GM18951 (cell line): ENCODE data around the gene RRAGD.

Experiments
- POLR2A ChIP-seq: IDR thresholded peaks from 4 replicates; pipeline ENCODE4 v1.6.1; 2011; ENCODE audit warnings: mild to moderate bottlenecking; ENCODE audit not compliant: insufficient read length, insufficient read depth; ENCODE audit errors: extremely low read depth
- in situ Hi-C: fragments of 300-500 bp; cut with MboI; formaldehyde crosslinking; loops from one replicate; pipeline ENCODE4 v1.12.0; 2022; ENCODE audit warnings: low sequenced_read_pairs, mixed read lengths, inconsistent platforms; ENCODE audit not compliant: unreplicated experiment

The RRAGD gene

DNA sequence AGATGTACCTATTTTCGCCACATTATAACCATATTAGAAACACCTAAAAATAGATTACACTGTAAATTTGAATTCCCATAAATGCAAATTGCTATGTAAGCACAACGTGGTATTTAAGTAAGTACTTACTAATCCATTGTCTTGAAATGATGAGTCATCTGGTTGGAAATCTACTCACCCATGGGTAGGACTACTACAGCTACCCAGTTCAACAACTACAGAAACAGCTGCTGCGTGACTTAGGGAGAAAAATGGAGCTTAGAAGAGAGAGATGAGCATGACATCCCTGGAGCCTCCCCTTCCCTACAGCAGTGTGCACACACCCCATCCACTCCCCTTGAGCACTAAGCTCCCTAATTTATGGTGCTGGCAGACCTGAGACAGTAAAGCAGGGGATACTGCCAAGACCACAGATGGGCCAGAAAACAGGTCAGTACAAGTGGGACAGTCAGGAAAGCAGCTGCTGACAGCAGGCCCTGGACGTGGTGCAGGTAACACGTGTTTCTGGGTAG, 26.9 kb downstream of the RRAGD start:
- in situ Hi-C loops = loop anchor here (25.0 kb wide), 1 partner anchor 398 kb away; no protein-coding TSS in a partner anchor
- no peak for TF ChIP-seq POLR2A

- in situ Hi-C loops = loop anchor here (25.0 kb wide), 1 partner anchor 394 kb away; no protein-coding TSS in a partner anchor
- TF ChIP-seq POLR2A = no peak
Measured at GRCh38 chr6:89381031-89381430, 31.0 kb downstream of the RRAGD start.

GRCh38 chr6:89379281-89379680, 32.8 kb downstream of the RRAGD start:
- no peak for TF ChIP-seq POLR2A
- in situ Hi-C loops = loop anchor here (25.0 kb wide), 1 partner anchor 392 kb away; no protein-coding TSS in a partner anchor

- in situ Hi-C loops = loop anchor here (25.0 kb wide), 1 partner anchor 391 kb away; no protein-coding TSS in a partner anchor
- no peak for TF ChIP-seq POLR2A
Measured at GRCh38 chr6:89378628-89379027, 33.4 kb downstream of the RRAGD start.

- no peak for TF ChIP-seq POLR2A
- in situ Hi-C loops = loop anchor here (25.0 kb wide), 1 partner anchor 388 kb away; no protein-coding TSS in a partner anchor
Measured at GRCh38 chr6:89375427-89376267, 36.4 kb downstream of the RRAGD start.

- no peak for TF ChIP-seq POLR2A
- in situ Hi-C loops = no loop called here
Measured at GRCh38 chr6:89372506-89372901, 39.6 kb downstream of the RRAGD start.

- in situ Hi-C loops = no loop called here
- TF ChIP-seq POLR2A = no peak
Measured at GRCh38 chr6:89371849-89372505, 40.1 kb downstream of the RRAGD start.

DNA sequence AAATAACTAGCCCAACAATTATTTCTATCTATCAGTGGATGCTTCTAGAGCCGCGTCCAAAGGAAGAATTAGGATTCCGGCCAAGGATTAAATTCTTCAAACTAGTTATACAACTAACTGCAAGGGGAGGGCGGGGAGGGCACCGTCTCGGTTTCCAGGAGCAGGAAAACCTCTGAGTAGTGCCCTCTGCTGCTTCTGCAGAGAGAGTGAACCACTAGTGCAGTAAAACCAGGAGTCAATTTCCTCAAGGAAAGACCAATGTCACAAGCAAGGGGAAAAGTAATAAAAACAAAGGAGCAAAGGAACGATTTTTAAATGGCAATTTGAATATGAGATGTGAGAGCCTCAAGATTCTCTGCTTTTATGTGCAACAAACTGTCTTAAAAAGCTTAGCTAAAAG, 43.1 kb downstream of the RRAGD start:
- no peak for TF ChIP-seq POLR2A
- in situ Hi-C loops = no loop called here

DNA sequence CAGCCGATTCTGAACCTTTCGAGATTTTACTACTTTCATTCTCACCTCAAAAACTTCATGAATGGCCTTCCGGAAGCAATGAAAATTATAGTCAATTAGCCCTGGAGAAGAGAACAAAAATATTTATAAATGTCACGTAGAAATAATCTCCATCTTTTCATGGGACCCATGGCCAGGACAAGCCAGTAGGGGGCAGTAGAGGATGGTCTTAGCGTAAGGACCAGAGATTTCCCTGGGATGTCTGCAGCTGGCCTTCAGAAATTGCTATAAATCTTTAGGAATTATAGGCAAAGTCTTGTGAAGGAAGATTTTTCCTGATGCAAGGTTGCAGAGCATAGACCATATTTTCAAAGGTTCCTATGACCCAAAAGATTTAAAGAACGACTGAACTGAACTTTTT, 44.0 kb downstream of the RRAGD start:
- in situ Hi-C loops = no loop called here
- TF ChIP-seq POLR2A = no peak

GRCh38 chr6:89364586-89364985, 47.5 kb downstream of the RRAGD start:
- no peak for TF ChIP-seq POLR2A
- in situ Hi-C loops = no loop called here

DNA sequence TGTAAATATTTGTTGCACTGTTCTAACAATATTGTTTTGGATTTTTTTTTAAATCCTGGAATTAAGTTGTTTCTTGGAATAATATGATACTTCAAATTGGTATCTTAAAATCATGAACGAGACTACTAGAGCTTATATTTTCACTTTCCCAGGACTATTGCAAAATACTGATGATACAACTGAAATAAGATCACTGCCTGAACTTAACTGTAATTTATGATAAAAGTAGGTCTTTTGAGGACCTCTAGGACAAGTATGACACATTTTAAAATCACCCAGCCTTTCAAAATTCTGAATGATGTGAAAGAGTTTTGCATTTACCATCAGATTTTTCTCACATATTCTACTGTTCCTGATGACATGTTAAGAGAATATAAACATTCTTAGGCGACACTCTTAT, 50.9 kb downstream of the RRAGD start:
- in situ Hi-C loops = no loop called here
- no peak for TF ChIP-seq POLR2A

GRCh38 chr6:89360415-89360999, 51.6 kb downstream of the RRAGD start:
- in situ Hi-C loops = no loop called here
- TF ChIP-seq POLR2A = no peak

DNA sequence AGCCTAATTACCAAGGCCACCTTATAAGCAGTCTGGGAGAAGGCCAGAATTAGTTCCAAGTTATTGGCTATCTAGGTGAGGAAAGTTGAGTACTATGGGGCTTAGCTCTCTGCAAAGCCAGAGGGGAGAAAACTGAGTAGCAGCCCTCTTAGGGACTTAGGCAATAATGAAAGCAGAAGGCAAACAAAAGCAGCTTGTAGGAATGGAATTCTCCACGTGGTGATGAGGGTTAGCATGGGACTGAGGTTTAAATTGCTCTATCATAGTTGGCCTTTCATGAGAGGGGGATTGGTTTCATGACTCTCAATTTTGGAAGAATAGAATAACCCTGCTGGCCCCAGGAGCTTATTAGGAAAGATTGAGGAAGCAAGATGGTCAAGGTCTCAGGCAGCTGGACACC, 52.5 kb downstream of the RRAGD start:
- no peak for TF ChIP-seq POLR2A
- in situ Hi-C loops = no loop called here

DNA sequence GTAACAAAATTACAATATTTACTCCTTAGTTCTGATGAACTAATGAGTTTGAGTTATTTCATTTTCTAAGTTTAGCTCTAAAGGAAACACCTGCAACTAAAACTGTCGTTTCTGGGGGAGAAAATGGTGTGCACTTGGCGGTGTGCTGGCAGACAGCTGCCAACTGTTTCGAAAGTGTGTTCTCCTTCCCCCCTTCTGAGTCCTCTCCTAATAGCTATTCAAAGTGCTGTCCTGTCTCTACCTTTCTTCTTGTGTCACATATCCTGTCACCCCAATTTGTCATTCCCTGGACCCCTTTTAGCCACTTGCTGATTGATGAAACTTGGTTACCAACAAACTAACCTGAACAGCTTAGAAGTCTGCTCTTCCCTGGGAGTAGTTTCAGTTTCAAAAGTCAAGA, 54.7 kb downstream of the RRAGD start:
- in situ Hi-C loops = no loop called here
- peak; percentile 42 for TF ChIP-seq POLR2A
